Adrenal gland (tissue), 12 donors: ENCODE results near the gene BLCAP. TPM values are rescaled to one million over a fixed set of nuclear protein-coding genes. Genes with fewer than 3 reads are reported as not detected.

Experiments
- DNase-seq, 7 donors: peaks; one replicate each; pipeline ENCODE4 v3.0.0-alpha.2; 2019 to 2020
- H3K27ac ChIP-seq, 5 donors: fragments of 200-600 bp; sonication (generic) in 4 of 5; 1 replicate in 3 of 5; 2 replicates in 2 of 5; pipeline versions ENCODE4 v1.5.1 to v1.8.0; 2016 to 2020; ENCODE audit warnings: mild to moderate bottlenecking in 1 of 5
- H3K27me3 ChIP-seq: fragments of 200-600 bp; 2 replicates; pipeline ENCODE4 v1.8.0; 2021
- H3K36me3 ChIP-seq, 2 donors: fragments of 200-600 bp; replicated peaks in 1 of 2; 1 replicate in 1 of 2; 2 replicates in 1 of 2; pipeline versions ENCODE4 v1.5.1 to v1.8.0; 2018 to 2022
- H3K4me1 ChIP-seq, 2 donors: fragments of 200-600 bp; replicated peaks in 1 of 2; 1 replicate in 1 of 2; 2 replicates in 1 of 2; pipeline versions ENCODE4 v1.5.1 to v1.8.0; 2018 to 2021
- H3K4me3 ChIP-seq, 4 donors: fragments of 200-600 bp; sonication (generic) in 3 of 4; one replicate each; pipeline ENCODE4 v1.5.1; 2016 to 2018
- H3K9me3 ChIP-seq, 3 donors: fragments of 200-600 bp; sonication (generic) in 1 of 3; replicated peaks in 1 of 3; 1 replicate in 2 of 3; 2 replicates in 1 of 3; pipeline versions ENCODE4 v1.5.1 to v1.8.0; 2016 to 2021
- POLR2A ChIP-seq, 2 donors: fragments of 450-650 bp; IDR thresholded peaks; one replicate each; pipeline ENCODE4 v1.6.1; 2017; ENCODE audit warnings: antibody characterized with exemption in 2 of 2, mild to moderate bottlenecking in 2 of 2, moderate library complexity in 1 of 2
- WGBS, 4 donors: extraction: QIAGEN DNeasy Blood & Tissue Kit in 2 of 4; methylation state at CpG; one replicate each; pipeline versions ENCODE4 v1.1.5 to v1.1.7; 2013 to 2017; 5-methylcytosine and 5-hydroxymethylcytosine counted together
- intact Hi-C, 2 donors: fragments of 100-400 bp; cut with DNase I; formaldehyde crosslinking; loops; one replicate each; pipeline versions ENCODE4 v1.14.1 to v1.15.0; 2022 to 2023
- polyA plus RNA-seq, 3 donors: library from polyadenylated mRNA; stranded (reverse); fragments of 200-250 nt in 2 of 3; fragments of 350-450 nt in 1 of 3; fragmentation: Illumina TruSeq in 1 of 3; extraction: RNeasy Lipid Tissue Mini Kit (QIAGEN cat#74804) in 1 of 3; gene quantifications; one replicate each; pipeline ENCODE4 v1.2.3, GENCODE V29; 2013 to 2014
- total RNA-seq, 9 donors: library from RNA; depleted of rRNA in 4 of 9; stranded (reverse); fragments of >200 nt in 4 of 9; fragments of 120-200 nt in 1 of 9; fragmentation: NEBNext Ultra II Directional in 1 of 9; extraction: Animal tissue kit (Norgen Biotek cat#: 25700) in 1 of 9; gene quantifications; one replicate each; pipeline versions ENCODE4 v1.1.0 to v1.2.4, GENCODE V29; 2013 to 2023
- TF ChIP-seq, protein P1 (sequence below), 6 experiments: fragments of 450-650 bp in 4 of 6; fragments of 200-600 bp in 2 of 6; sonication (generic) in 1 of 6; IDR thresholded peaks; 1 replicate in 5 of 6; 2 replicates in 1 of 6; pipeline versions ENCODE4 v1.5.1 to v1.8.0; 2016 to 2021; ENCODE audit warnings: antibody characterized with exemption in 6 of 6, mild to moderate bottlenecking in 2 of 6, moderate library complexity in 1 of 6
- donor health status: healthy with polysubstance abuse.
- donor health status: Bipolar disorder and iron deficiency.
- donor health status: DM: yes; HTN: yes; CAD: no.
- donor health status: DM: no; HTN: no; CAD: no.
- donor health status: DM: no; HTN: no; CAD: no.
- donor health status: DM: yes; HTN: yes; CAD: no.

The BLCAP gene
- total and polyA plus RNA-seq, 12 donors: 50.2 to 105 (median 68.4) TPM

DNA sequence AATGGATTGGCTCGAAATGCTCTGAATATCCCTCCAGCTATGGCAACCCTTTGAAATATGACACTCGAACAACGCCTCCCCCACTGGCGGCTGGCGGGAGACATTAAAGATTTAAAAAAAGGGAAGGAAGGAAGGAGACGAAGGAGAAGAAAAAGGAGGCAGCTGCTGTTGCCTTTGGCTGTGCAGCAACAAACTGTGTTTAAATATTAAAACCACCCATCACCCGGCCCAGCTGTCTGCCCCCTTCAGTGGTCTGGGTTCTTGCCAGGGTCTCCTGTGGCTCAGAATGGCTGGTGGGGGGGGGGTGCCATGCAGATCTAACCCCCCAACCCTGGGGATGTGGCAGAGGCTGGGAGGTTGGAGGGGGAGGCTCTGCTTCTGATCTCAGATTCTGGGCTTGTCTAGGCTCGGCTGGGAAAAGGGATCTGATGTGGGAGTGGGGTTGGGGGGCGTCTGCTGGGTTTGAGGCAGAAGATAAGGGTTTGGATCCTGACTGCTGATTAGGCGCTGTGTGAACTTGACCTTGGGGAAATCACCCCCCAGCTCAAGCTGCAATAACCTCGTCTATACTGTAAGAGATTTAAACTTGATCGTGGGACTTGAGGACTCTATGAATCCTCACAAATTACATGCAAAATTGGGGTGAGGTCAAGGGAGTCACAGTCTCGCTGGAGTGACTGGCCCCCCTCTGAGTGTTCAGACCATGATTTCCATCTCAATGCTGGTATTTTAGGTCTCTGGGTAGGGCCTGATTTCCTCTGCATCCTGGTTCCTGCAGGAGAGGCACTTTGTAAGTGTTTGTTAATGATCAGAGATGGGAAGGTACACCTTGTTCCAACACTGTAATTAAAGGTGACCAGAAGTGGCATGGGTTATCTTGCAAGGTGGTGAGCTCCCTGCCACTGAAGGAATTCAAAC lies 40.3 kb upstream of the BLCAP start:
- peaks cover 8% of the 10 kb centered on the region for H3K27me3 ChIP-seq
- no peak for TF ChIP-seq POLR2A (IDR thresholded peaks at IDR 0.05)
- TF ChIP-seq, protein P1, sequence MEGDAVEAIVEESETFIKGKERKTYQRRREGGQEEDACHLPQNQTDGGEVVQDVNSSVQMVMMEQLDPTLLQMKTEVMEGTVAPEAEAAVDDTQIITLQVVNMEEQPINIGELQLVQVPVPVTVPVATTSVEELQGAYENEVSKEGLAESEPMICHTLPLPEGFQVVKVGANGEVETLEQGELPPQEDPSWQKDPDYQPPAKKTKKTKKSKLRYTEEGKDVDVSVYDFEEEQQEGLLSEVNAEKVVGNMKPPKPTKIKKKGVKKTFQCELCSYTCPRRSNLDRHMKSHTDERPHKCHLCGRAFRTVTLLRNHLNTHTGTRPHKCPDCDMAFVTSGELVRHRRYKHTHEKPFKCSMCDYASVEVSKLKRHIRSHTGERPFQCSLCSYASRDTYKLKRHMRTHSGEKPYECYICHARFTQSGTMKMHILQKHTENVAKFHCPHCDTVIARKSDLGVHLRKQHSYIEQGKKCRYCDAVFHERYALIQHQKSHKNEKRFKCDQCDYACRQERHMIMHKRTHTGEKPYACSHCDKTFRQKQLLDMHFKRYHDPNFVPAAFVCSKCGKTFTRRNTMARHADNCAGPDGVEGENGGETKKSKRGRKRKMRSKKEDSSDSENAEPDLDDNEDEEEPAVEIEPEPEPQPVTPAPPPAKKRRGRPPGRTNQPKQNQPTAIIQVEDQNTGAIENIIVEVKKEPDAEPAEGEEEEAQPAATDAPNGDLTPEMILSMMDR (IDR thresholded peaks at IDR 0.05): no peak
- no peak overlapping the region for H3K27ac ChIP-seq
- H3K9me3 ChIP-seq: no peaks in the 10 kb centered on the region
- intact Hi-C loops: loop anchor here (2.0 to 10.0 kb wide), 4 partner anchors 427 to 657 kb away; no protein-coding TSS in a partner anchor
- no peaks in the 10 kb centered on the region for H3K4me1 ChIP-seq
- 4 to 17% (median 13%) methylated on average over 11 to 13 of the region's 13 CpGs for WGBS, 4 donors
- no peaks in the 10 kb centered on the region for H3K36me3 ChIP-seq
- no peak overlapping the region for H3K4me3 ChIP-seq
- peak in 1 of 7 donors; percentile 45 for DNase-seq

DNA sequence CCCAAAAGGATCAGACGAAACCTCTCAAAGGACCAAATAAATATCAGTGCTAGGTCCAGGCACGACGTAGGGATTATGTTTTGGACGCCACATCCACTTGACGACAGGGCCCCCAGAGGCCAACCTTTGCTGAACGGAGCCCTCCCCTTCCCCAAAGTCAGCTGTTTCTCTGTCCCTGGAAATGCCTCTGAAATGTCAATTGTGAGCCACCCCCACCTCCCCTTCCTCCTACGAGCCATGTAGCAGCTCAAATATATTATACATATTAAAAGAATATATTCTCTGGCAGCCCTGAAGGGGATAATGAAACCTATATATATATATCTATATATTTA lies 39.6 kb upstream of the BLCAP start:
- DNase-seq: peak in 1 of 7 donors; percentile 25
- Histone ChIP-seq H3K4me1 (no peaks in the 10 kb centered on the region), H3K36me3 (no peaks in the 10 kb centered on the region), H3K27ac (no peak overlapping the region), H3K27me3 (peaks cover 11% of the 10 kb centered on the region), H3K9me3 (no peaks in the 10 kb centered on the region), H3K4me3 (no peak overlapping the region)
- WGBS, 4 donors: 26 to 41% (median 31%) methylated on average over 7 of the region's 7 CpGs
- intact Hi-C loops: loop anchor here (2.0 to 10.0 kb wide), 4 partner anchors 428 to 658 kb away; no protein-coding TSS in a partner anchor
- TF ChIP-seq, protein P1 (IDR thresholded peaks at IDR 0.05): no peak
- TF ChIP-seq POLR2A (IDR thresholded peaks at IDR 0.05): no peak

DNA sequence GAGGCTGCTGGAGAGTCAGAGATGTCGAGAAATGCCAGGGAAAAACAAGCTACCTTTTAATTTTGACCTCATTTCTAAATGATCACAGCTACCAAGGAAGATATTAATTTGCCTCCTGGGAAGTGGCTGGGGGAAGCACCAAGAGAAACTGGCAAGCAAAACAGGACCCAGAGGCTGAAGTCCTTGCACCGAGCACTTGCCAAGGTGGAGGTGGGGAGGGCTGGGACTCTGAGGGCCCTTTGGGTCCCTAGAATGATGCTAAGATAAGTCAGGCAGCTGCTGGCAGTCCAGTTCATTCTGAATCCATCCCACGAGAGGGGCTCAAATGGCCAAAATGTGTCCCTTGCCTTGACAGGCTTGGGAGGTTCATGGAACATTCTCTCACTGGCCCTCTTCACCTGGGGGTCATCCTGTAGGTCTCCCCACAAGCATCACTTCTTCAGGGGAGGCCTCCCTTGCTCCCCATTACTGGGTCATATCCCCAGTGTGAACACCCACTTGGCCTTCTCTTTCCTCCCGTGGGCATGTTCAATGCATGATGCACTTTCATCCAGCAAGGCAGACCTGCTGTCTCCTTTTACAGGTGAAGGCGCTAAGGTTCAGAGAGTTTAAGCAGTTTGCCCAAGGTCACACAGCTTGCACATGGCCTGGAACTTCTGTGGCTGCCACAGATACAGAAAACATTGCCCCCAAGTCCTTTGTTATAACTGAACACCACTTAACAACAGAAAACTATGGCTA lies 39.1 kb upstream of the BLCAP start:
- no peaks in the 10 kb centered on the region for H3K36me3 ChIP-seq
- peaks cover 16% of the 10 kb centered on the region for H3K27me3 ChIP-seq
- no peaks in the 10 kb centered on the region for H3K4me1 ChIP-seq
- no peak overlapping the region for H3K27ac ChIP-seq
- H3K9me3 ChIP-seq: no peaks in the 10 kb centered on the region
- intact Hi-C loops: loop anchor here (2.0 to 10.0 kb wide), 4 partner anchors 428 to 658 kb away; no protein-coding TSS in a partner anchor
- DNase-seq: peak in 1 of 7 donors; percentile 34
- no peak for TF ChIP-seq POLR2A (IDR thresholded peaks at IDR 0.05)
- TF ChIP-seq, protein P1 (IDR thresholded peaks at IDR 0.05): no peak
- WGBS, 4 donors: 66 to 81% (median 69%) methylated on average over 2 to 5 of the region's 5 CpGs
- H3K4me3 ChIP-seq: no peak overlapping the region
